Measurements from ENCODE around the gene PSMD8.
A peak's percentile ranks its signal among the peaks of the same experiment; 100 is the strongest.

PSMD8 gene

GRCh38 chr19:38346837-38347236, 27.5 kb upstream of the PSMD8 start:
- TF ChIP-seq ZBTB7A (IDR thresholded peaks at IDR 0.05; ENCODE audit: low read depth) (no peak), CEBPB (IDR thresholded peaks at IDR 0.05) (no peak), TAF1 (IDR thresholded peaks at IDR 0.05; ENCODE audit: low read depth) (no peak), MAX (IDR thresholded peaks at IDR 0.05) (no peak), EP300 (IDR thresholded peaks at IDR 0.05; ENCODE audit: borderline replicate concordance) (no peak), EGR1 (IDR thresholded peaks at IDR 0.05) (no peak), REST (IDR thresholded peaks at IDR 0.05; ENCODE audit: low read depth) (no peak), NFIC (IDR thresholded peaks at IDR 0.05) (no peak), CREB1 (IDR thresholded peaks at IDR 0.05; ENCODE audit: low read depth) (no peak), TEAD4 (IDR thresholded peaks at IDR 0.05) (no peak)
- TF ChIP-seq, protein P1, sequence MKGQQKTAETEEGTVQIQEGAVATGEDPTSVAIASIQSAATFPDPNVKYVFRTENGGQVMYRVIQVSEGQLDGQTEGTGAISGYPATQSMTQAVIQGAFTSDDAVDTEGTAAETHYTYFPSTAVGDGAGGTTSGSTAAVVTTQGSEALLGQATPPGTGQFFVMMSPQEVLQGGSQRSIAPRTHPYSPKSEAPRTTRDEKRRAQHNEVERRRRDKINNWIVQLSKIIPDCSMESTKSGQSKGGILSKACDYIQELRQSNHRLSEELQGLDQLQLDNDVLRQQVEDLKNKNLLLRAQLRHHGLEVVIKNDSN (IDR thresholded peaks at IDR 0.05), result no peak

DNA sequence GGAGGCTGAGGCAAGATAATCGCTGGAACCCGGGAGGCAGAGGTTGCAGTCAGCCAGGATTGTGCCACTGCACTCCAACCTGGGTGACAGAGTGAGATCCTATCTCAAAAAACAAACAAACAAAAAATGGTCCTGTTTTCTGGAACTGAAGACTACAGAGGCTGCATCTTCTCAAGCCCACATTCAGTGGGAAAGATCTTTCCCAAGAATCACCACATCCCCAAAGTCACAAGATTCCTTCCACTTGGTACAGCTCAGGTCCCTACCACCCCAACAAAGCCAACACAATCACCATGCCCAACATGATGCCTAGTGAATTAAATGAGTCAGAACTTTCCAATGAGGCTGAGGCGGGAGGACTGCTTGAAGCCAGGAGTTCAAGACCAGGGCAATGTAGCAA, 23.5 kb upstream of the PSMD8 start:
- no peak for TF ChIP-seq ZBTB7A (IDR thresholded peaks at IDR 0.05; ENCODE audit: low read depth)
- TF ChIP-seq RAD21 (IDR thresholded peaks at IDR 0.05; ENCODE audit: low read depth), result no peak

DNA sequence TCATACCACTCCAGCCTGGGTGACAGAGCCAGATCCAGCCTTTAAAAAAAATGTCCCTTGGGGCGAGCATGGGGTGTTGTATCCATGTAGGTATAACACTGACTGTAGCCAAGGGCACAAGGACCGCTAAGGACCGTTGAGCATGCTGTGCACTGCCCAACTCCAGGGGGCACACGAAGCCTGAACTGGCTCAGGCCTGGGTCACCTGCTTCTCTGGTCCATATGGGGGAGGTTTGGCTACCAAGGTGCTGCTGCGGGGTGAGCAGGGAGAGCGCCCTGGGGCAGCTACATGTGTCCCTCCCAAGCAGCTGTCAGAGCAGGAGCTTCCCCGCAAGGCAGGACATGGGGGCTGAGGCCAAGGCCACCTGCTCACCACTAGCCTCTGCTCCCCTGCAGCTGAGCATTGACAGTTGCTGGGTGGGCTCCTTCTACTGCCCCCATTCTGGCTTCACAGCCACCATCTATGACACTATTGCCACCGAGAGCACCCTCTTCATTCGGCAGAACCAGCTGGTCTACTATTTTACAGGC, 22.4 kb upstream of the PSMD8 start:
- TF ChIP-seq, protein P1 (IDR thresholded peaks at IDR 0.05), result no peak
- TF ChIP-seq EGR1 (IDR thresholded peaks at IDR 0.05), result no peak
- no peak for TF ChIP-seq ZBTB7A (IDR thresholded peaks at IDR 0.05; ENCODE audit: low read depth)
- TF ChIP-seq RAD21 (IDR thresholded peaks at IDR 0.05; ENCODE audit: low read depth), result no peak
- no peak for TF ChIP-seq TEAD4 (IDR thresholded peaks at IDR 0.05)
- no peak for TF ChIP-seq YY1 (IDR thresholded peaks at IDR 0.05; ENCODE audit: low read depth)
- no peak for TF ChIP-seq FOXM1 (IDR thresholded peaks at IDR 0.05; ENCODE audit: borderline replicate concordance, low read depth)
- TF ChIP-seq TAF1 (IDR thresholded peaks at IDR 0.05; ENCODE audit: low read depth), result no peak

- TF ChIP-seq FOXM1 (IDR thresholded peaks at IDR 0.05; ENCODE audit: borderline replicate concordance, low read depth) (no peak), YY1 (IDR thresholded peaks at IDR 0.05; ENCODE audit: low read depth) (no peak), TCF12 (IDR thresholded peaks at IDR 0.05; ENCODE audit: low read depth) (no peak), RAD21 (IDR thresholded peaks at IDR 0.05; ENCODE audit: low read depth) (no peak)
These were observed 21.8 kb upstream of the PSMD8 start for GRCh38 chr19:38352611-38353010.

DNA sequence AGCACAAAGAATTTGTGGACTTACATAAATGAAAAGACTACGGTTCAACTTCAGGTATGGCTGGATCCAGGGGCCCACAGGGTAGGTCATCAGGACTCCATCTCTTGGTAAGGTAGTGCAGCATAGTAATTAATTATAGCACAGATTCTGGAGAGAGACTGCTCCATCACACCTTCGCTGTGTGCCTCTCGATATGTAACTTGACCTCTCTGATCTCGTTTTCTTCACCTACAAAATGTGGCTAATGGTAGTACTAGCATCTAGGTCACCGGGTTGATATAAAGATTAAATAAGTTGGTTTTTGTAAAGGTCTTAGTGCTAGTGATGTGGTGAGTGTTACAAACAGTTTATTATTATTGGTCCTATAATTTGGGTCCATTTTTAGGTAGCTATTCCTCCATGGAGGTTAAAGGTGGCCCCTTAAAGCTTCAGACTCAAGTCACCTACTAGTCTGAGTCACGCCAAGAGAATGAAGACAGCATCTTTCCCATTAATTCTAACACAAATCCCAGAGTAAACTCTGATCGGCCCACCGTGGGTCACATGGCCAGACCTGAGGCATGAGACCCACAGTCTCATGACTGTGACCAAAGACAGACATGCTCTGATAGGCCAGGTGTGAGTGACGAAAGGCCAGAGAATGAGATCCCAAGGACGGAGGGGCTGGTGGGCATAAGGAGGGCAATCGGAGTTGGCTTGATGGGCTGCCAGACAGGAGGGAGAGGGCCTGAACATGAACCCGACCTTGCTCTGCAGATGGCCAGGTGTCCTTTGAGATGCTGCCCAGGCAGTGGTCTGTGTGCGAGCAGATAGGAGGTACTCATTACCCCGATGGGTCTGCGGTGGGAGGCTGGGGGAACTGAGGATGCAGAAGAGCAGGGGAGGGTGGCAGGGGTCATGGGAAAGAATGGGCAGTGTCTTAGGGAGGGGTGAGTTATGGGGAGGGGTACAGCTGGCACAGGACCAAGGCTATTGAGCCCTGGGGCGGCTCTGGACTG, 18.3 kb upstream of the PSMD8 start:
- TF ChIP-seq, protein P1 (IDR thresholded peaks at IDR 0.05), result peak; percentile 21; the same call in 1 of the 2 replicates
- TF ChIP-seq CEBPB (IDR thresholded peaks at IDR 0.05) (no peak), EP300 (IDR thresholded peaks at IDR 0.05; ENCODE audit: borderline replicate concordance) (no peak), FOXM1 (IDR thresholded peaks at IDR 0.05; ENCODE audit: borderline replicate concordance, low read depth) (no peak), TEAD4 (IDR thresholded peaks at IDR 0.05) (no peak), EGR1 (IDR thresholded peaks at IDR 0.05) (no peak)

GRCh38 chr19:38358071-38358470, 16.3 kb upstream of the PSMD8 start:
- TF ChIP-seq FOXM1 (IDR thresholded peaks at IDR 0.05; ENCODE audit: borderline replicate concordance, low read depth), result no peak

GRCh38 chr19:38359242-38360021, 14.9 kb upstream of the PSMD8 start:
- peak; percentile 20; the same call in 1 of the 2 replicates for TF ChIP-seq REST (IDR thresholded peaks at IDR 0.05; ENCODE audit: low read depth)
- TF ChIP-seq, protein P1 (IDR thresholded peaks at IDR 0.05), result no peak

Data from Ishikawa (cell line).